SK-N-MC (cell line): Measurements from ENCODE around the gene NABP2.
"Not testable (repeated sequence)": the region's sequence is repeated elsewhere in the genome, so short reads cannot be mapped to it uniquely, and the experiment has no call there.

Experiments
- DNase-seq: peaks from one replicate; pipeline ENCODE4 v3.0.0-alpha.2; 2011; ENCODE audit warnings: low read depth, low spot score
- H3K27ac ChIP-seq: fragments of 200-600 bp; sonication (generic); 2 replicates; pipeline ENCODE4 v1.5.1; 2016; ENCODE audit warnings: mixed run types
- H3K36me3 ChIP-seq: fragments of 200-600 bp; sonication (generic); 2 replicates; pipeline ENCODE4 v1.6.1; 2017; ENCODE audit warnings: antibody characterized with exemption, low read length, mixed read lengths; ENCODE audit not compliant: insufficient read depth
- H3K4me3 ChIP-seq: fragments of 200-600 bp; sonication (generic); 2 replicates; pipeline ENCODE4 v1.5.1; 2016
- H3K9ac ChIP-seq: fragments of 200-600 bp; sonication (generic); 2 replicates; pipeline ENCODE4 v1.8.0; 2017; ENCODE audit warnings: mixed run types, mixed read lengths; ENCODE audit not compliant: insufficient read length
- H3K9me3 ChIP-seq: fragments of 200-600 bp; sonication (generic); 2 replicates; pipeline ENCODE4 v1.6.1; 2017; ENCODE audit warnings: low read depth, mild to moderate bottlenecking, antibody characterized with exemption, low read length, moderate library complexity, mixed read lengths
- EZH2 ChIP-seq: fragments of 200-600 bp; sonication (generic); IDR thresholded peaks from one replicate; pipeline ENCODE4 v1.6.1; 2017; ENCODE audit warnings: antibody characterized with exemption
- FOXP2 ChIP-seq: optimal IDR thresholded peaks from 2 replicates; pipeline ENCODE3; 2011; ENCODE audit warnings: mild to moderate bottlenecking, moderate library complexity; ENCODE audit not compliant: insufficient read depth; ENCODE audit errors: extremely low read length, control extremely low read depth
- POLR2AphosphoS5 ChIP-seq: IDR thresholded peaks from 2 replicates; pipeline ENCODE4 v1.6.1; 2012; ENCODE audit warnings: mild to moderate bottlenecking, low read depth, low read length, borderline replicate concordance

The NABP2 gene

GRCh38 chr12:56257491-56258067 is 33.4 kb downstream of the NABP2 start:
- DNase-seq = no peak
- Histone ChIP-seq H3K36me3 (peaks cover 41% of the 10 kb centered on the region), H3K27ac (no peak overlapping the region), H3K9ac (peak overlapping the region; percentile 94), H3K9me3 (no peaks in the 10 kb centered on the region), H3K4me3 (peak overlapping the region; percentile 84)
- TF ChIP-seq EZH2 = no peak
- no peak for TF ChIP-seq FOXP2
- TF ChIP-seq POLR2AphosphoS5 = no peak

- H3K9me3 ChIP-seq = no peaks in the 10 kb centered on the region
- no peak for DNase-seq
- peak; percentile 61; the same call in 1 of the 2 replicates for TF ChIP-seq POLR2AphosphoS5
- no peak for TF ChIP-seq EZH2
- no peak for TF ChIP-seq FOXP2
- peak within 1 kb of the TSS; percentile 84 for H3K4me3 ChIP-seq
- H3K27ac ChIP-seq = peak within 1 kb of the TSS; percentile 71; the same call in 1 of the 2 replicates
- peak within 1 kb of the TSS; percentile 94 for H3K9ac ChIP-seq
- peaks cover 34% of the 10 kb centered on the region for H3K36me3 ChIP-seq
Observed at GRCh38 chr12:56258068-56258819, 34.1 kb downstream of the NABP2 start, which contains the start of gene ANKRD52. TSS of gene ANKRD52 (minus strand) at chr12:56258384. CDS start at chr12:56258269, 115 bp downstream.

- H3K9ac ChIP-seq = peak overlapping the region; percentile 94
- H3K36me3 ChIP-seq = peaks cover 28% of the 10 kb centered on the region
- TF ChIP-seq FOXP2 (no peak), EZH2 (no peak), POLR2AphosphoS5 (no peak)
- no peak for DNase-seq
- H3K9me3 ChIP-seq = no peaks in the 10 kb centered on the region
- peak overlapping the region; percentile 84 for H3K4me3 ChIP-seq
- peak overlapping the region; percentile 71; the same call in 1 of the 2 replicates for H3K27ac ChIP-seq
Observed at GRCh38 chr12:56258820-56259183, 34.7 kb downstream of the NABP2 start.

GRCh38 chr12:56260380-56260779 is 36.2 kb downstream of the NABP2 start:
- H3K27ac ChIP-seq = no peak overlapping the region
- no peak for DNase-seq
- no peak for TF ChIP-seq EZH2
- no peak for TF ChIP-seq POLR2AphosphoS5
- TF ChIP-seq FOXP2 = no peak
- H3K36me3 ChIP-seq = peaks cover 16% of the 10 kb centered on the region
- no peaks in the 10 kb centered on the region for H3K9me3 ChIP-seq
- no peak overlapping the region for H3K4me3 ChIP-seq
- no peak overlapping the region for H3K9ac ChIP-seq

GRCh38 chr12:56260921-56261320 is 36.8 kb downstream of the NABP2 start:
- H3K4me3 ChIP-seq = no peak overlapping the region
- peaks cover 11% of the 10 kb centered on the region for H3K36me3 ChIP-seq
- TF ChIP-seq EZH2 (no peak), POLR2AphosphoS5 (no peak), FOXP2 (no peak)
- no peaks in the 10 kb centered on the region for H3K9me3 ChIP-seq
- H3K9ac ChIP-seq = no peak overlapping the region
- no peak overlapping the region for H3K27ac ChIP-seq
- no peak for DNase-seq

- Histone ChIP-seq H3K27ac (no peak overlapping the region), H3K9me3 (no peaks in the 10 kb centered on the region), H3K36me3 (peaks cover 3% of the 10 kb centered on the region), H3K9ac (no peak overlapping the region), H3K4me3 (no peak overlapping the region)
- TF ChIP-seq POLR2AphosphoS5 = no peak
- no peak for TF ChIP-seq EZH2
- TF ChIP-seq FOXP2 = no peak
- DNase-seq = no peak
Observed at GRCh38 chr12:56261503-56262232, 37.5 kb downstream of the NABP2 start.

GRCh38 chr12:56262955-56263354 is 38.8 kb downstream of the NABP2 start:
- not testable (repeated sequence) for H3K36me3 ChIP-seq, H3K9ac ChIP-seq, H3K9me3 ChIP-seq, H3K27ac ChIP-seq, H3K4me3 ChIP-seq, DNase-seq

GRCh38 chr12:56266068-56266692 is 42.0 kb downstream of the NABP2 start:
- Histone ChIP-seq H3K36me3 (peaks cover 11% of the 10 kb centered on the region; the same call in 1 of the 2 replicates), H3K9ac (peak overlapping the region; percentile 74), H3K4me3 (peak overlapping the region; percentile 96)
- H3K9me3 ChIP-seq, DNase-seq, H3K27ac ChIP-seq: not testable (repeated sequence)
